SW480 (cell line): ENCODE data around the gene FKBP11.
A peak's percentile ranks its signal among the peaks of the same experiment; 100 is the strongest.

Experiments
- DNase-seq: peaks from one replicate; pipeline ENCODE4 v3.0.0-alpha.2; 2016; ENCODE audit warnings: low spot score

FKBP11 gene

DNA sequence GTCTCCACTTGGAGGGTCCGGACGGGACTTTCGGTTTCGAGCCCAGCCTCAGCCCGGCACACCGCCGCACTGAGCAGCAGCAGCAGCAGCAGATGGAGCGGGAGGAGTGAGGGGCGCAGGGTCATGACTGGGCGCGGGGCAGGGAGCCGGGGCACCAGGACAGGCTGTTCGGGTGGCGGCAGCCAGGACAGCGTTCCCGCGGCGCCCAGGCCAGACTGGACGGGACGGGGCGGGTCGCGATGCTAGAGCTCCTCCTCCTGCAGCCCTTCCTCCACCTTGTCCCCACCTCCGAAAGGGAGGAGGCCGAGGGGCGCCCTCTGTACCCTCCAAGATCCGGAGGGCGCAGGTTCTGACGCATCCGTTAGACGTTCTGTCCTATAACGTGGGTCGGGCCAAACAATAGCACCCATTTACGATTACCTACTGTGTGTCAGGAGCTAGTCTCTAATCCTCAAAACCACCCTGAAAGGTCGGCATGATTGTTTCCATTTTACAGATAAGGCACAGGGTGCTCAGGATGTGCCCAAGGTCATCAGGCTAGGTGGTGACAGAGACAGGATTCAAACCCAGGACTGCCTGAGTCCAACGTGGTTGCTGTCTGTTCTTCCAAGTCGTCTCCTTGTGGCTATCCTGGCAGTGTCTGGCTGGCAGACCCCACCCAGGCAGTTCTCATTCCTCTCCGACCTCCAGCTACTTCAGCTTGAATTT lies at the start of gene FKBP11:
Gene FKBP11, minus strand, starts transcription at position 189 of the 708 bp plus-strand sequence. Its CDS starts 64 bp downstream, at position 125.
- peak; percentile 68 for DNase-seq

DNA sequence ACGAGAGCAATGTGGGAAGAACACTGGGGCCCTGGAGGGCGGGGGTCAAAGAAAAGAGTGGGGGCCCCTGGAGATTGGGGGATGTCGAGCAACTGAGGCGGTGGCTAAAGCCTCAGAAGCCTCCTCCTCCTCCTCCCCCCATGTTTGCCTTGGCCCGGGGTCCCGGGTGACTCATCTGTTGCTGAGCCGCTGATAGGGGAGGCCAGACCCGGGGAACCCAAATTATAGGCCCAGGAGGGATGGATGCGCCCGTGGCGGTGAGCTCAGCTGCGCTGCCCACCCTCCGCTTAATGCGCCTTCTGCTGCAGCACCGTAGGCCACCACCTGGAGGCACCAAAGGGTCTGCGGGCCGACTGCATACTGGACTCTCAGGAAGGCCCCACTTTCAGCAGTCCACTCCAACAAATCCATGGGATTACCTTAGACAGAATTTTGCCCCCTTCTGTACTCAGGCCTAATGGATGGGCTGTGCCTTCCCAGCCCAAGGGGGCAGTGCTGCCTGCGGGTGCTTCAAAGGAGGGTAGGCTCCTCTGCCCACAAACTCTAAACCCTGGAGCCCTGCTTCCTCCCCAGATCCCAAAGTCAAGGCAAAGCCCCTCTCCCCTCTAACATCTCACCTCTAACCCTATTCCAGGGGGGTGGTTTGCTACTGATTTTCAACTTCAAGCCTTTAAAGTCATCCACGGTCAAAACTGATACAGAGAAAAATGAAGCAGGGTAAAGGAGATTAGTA lies 48.8 kb upstream of the FKBP11 start:
- DNase-seq, result no peak

DNA sequence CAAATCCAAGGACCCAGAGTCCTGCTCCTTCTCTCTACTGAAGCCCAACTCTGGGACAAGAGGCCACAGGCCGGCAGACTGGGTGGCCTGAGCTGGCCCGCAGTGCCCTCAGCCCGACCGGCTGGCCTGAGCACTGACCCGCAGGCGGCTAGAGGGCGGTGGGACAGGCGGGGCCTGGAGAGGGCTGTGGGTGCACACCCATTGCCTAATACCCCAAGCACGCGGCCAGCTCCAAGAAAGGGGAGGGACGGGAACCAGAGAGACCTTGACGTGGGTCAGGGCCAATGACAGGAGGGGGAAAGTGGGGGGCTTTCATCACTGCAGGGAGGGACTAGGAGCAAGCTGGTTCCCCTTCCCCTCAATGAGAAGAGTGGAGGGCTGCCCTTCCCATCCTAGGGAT lies 48.2 kb upstream of the FKBP11 start:
- DNase-seq, result no peak

DNA sequence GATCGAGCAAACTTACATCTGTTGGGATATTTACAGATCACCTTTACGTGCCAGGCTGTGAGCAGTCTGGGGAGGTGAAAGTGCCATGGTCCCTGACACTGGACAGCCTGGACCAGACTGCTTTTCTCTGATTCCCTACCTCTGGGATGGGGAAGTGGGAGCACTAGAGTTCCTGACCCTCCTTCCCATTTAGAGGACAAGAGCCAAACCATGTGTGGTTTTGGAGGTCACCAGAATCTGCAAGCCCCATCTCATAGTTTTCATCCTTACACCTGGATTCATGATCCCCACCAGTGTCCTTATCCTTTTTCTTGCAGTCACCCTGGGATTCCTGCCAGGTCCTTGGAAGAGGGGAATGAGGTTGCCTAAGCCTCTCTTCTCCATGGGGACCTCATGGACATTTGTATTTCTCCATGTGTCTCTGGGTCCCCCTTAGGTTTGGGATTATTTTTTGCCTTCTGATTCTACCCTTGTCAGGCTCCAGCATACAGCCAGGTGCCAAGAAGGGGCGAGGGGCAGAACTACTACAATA lies 47.7 kb upstream of the FKBP11 start:
- DNase-seq, result no peak

DNA sequence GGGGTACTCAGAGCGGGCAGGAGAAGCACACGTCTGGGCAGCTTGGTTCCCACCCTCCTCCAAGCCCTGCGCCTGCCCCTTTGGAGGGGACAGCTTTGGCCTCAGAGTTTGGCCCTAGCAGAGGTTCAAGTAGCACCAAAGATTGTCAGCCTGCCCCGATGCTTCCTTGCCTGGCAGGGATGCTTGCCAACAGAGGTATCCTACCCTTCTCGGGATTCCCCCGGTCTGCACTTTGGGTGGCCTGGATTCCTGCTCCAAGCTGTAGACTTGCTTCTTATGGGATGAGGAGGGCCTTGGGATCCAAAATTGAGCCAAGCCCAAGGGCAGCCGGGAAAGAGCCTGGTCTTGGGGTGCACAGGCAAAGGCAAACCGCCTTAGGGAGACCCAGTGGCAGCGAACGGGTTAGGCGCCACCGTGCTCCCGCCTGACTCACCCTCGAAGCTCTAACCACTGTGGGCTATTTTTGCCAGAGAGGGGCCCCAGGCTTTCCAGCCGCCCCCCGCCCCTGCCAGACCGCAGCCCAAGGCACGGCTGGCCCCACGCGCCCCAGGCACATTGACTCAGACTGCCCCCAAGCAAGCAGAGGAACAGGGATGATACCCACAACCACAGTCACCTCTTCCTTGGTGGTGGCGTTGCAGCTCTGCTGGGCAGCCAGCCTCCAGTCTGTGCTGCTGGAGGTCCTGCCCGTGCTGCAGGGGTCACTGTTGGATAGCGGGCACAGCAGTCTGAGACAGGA lies 47.1 kb upstream of the FKBP11 start:
- no peak for DNase-seq

DNA sequence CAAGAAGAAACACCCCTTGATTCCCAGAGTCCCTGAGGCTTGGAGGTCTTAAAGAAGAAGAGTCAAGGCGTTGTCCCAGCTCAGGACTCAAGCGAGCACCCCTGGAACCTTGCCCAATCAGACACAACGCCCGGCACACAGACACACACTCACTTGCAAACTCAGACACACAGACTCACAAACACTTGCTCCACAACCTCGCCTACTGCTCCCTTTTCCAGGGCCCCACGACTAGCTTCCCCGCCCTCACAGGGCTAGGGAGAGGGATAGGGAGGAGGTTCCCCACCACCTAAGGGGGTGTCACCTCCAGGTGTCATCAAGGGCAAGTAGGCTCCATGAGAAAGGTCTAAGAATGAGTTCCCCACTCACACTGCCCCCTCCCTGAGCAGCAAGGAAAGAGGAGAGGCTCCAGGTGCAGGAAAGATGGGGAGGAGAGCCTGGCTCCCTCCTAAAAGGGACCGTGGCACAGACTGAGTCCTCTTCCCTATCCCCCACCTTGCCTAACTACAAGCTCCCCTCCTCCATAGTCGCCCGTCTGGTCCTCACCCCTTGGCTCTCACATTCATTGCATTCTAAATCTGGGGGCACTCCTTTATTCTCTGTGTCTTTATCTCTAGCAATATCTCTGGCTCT lies 45.5 kb upstream of the FKBP11 start:
- DNase-seq, result no peak

DNA sequence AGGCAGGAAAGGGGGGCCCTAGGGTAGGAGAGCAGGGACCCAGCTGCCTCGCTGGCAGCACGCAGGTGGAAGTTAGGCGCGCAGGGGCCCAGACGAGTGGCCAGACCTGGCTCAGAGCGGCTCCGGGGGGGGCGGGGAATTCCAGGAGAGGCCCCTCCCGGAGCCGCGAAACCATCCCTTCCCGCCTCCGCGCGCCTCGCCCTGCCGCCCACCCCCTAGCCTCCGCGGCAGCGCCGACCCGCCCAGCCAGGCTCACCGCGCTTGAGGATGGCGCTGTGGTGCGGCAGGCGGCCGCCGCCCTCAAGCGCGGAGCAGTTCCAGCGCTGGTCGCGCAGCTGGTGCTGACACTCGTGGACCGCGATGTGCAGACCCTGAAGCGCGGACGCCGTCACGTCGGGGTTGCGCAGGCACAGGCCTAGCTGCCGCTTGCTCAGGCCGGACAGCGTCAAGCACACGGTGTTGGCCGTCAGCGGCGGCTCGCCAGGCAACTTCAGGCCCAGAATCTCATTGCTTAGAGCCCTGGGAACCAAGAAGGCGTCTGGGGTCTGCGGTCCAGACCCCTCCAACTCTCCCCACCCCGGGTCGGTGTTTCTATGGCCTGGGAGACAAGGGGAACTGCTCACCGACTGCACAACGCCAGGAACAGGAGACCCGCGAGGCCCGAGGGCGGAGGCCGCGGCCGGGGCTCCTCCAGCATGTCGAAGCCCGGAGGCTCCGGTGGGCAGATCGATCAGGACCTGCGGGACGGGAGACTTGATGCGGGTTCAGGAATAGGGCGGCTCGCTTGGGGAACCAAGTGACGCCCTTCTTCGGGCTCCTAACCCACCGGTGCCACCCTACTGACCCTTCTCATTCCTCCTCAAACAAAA lies 44.8 kb upstream of the FKBP11 start:
- DNase-seq, result no peak

DNA sequence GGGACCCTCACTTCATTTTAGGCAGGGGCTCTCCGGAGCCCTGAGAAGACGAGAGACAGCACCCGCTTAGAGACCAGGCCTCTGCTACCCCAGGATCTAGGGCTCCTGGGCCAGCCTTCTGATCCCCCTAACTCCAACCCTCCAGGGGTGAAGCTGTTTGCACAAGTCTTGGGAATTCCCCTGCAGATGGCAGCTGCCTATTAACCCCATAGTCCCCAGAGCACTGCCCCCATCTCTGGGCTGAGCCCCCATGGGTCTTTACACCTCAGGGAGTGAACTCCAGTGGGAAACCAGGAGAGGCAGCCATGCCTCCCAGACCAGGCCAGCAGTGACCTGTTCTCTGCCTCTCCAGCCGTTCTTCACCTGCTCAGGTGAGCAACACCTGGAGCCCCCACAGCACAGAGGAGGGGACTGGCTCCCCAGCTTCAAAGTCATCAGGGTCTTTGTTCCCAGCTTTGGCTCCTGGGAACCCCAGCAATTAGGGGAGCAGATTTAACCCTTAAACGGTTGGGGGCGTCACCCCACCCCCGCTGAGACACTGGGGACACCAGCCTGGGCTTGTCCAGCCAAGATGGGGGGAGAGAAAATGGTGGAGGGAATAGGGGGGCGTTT lies 44.0 kb upstream of the FKBP11 start:
- no peak for DNase-seq

DNA sequence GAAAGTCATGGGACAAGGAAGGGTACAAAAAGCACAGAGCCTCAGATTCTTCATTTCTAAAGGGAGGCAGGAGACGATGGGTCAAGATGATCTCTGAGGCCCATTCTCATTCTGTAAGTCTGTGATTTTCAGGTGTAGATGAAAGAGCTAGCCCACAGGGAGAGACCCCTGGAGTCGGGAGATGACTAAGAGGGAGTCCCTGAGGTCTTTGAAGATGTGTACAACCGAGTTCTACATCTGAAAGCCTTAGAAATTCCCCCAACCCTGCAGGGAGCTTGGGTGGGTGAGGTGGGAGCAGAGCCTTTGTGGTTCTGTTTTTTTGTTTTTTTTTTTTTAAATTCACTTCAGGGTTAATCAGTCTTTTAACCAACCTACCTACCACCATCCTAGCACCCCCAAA lies 43.2 kb upstream of the FKBP11 start:
- no peak for DNase-seq

DNA sequence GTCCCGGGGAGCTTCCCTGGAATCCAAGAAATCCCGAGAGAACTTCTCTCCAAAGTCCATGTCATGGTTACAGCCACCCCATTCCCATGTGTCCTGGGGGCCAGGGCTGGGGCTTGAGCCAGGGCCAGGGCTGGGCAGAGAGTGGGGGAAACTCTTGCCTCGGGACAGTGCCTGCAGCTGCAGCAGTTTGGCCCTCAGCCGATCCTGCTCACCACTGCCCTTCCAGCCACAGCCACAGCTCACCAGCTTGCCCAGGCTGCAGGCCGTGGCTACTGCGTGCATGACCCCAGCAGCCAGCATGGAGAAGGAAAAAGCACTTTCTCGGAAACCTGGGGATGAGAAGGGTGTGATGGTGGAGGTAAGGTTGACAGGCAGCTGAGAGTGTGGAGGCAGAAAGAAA lies 42.7 kb upstream of the FKBP11 start:
- no peak for DNase-seq

DNA sequence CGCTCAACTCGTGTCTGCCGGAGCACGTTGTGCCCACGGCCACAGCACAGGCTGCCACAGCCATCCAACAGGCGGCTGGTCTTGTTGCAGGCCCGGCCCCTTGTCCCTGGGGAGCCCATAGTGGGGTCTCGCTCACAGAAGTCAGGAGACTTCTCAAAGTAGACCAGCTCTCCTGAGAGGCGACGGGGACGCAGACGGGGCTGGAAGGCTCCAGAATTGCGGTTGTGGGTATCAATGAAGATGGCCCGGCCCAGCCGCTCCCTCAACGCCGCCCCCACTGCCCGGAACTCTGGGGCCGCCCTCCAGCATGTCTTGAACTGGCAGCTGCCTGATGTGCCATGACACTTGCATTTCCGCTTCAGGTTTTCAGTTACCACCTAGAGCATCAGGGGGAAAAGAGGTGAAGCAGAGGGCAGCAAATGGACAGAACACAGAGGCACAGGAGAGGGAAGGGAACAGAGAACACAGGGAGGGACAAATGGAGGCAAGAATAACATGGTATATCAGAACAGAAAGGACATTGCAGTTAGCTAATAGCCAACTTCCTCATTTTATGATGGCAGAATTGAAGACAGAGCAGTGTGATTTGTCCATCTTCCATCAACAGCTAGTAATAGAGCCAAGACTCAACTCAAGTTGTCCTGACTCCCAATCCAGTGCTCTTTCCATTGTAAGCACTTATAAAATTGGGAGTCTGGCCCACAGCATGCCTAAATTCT lies 41.0 kb upstream of the FKBP11 start:
- DNase-seq, result no peak

DNA sequence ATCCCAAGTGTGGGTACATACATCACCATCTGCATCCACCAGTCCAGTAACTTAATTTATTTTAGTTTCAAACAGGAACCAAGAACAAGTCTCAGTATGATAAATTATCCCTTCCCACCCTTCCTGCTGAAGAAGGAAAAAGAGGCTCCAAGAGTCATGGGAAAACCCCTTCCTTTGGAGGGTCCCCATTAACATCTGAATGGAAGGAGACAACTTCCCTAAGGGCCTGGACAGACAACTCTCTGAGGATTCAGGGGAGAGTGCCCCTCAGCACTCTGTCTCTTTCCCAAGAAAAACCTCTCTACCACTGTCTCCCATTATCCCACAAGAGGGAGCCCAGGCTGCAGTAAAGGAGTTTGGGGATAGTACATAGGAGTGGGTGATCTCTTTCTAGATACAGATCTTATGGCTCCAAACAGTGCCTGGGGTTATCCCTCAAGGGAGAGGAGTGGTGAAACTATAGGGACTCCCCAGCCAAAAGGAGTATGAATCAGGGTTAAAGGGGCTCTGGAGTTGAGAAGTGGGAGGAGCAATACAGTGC lies 40.1 kb upstream of the FKBP11 start:
- peak; percentile 59 for DNase-seq

DNA sequence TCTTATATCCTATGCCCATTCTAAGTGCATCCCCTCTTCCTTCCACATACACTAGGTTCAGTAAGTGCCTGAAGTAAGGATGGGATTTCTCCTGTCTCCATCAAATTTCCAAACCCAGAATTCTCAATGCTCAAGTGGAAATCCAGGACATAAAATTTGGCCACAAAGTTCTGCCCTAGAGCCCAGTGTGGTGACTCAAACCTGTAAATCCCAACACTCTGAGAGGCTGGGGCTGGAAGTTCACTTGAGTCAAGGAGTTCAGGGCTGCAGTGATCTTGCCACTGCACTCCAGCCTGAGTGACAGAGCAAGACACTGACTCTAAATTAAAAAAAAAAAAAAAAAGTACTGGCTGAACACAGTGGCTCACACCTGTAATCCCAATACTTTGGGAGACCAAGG lies 36.5 kb upstream of the FKBP11 start:
- no peak for DNase-seq

DNA sequence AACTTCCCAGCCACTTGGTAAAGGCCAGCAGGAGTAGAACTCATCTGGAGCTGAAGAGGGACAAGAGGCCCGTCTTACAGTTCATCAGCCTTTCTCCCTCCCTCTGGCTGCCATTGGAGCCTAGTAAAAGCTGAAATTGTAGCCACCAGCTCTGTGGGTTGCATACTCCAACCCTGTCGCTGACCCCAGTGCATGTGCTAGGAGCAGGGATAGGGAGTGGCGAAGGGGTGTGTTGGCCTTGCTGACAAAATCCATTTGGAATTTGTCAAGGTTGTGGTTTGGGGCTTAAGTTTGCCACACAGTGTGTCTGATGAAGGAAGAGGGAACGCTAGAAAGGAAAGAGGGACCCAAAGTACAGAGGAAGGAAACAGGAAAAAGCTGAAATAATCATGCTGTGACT lies 36.0 kb upstream of the FKBP11 start:
- DNase-seq, result peak; percentile 48

DNA sequence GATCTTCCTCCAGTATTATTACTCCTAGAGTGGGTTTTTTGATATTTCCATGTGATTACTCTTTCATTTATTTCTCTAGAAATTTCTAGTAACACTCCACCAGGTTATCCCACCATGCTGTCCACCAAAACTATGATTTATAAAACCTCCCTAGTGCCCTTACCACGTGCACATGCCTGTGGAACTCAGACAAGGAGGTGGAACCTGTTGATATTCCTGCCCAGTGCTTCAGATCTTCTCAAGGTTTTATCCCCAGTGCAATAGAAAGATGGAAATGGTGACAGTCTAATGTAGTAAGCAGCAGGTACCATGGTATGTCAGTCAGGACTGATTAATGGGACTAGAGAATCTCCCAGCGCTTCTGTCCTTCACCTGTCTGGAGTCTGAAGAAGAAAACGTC lies 35.5 kb upstream of the FKBP11 start:
- no peak for DNase-seq

DNA sequence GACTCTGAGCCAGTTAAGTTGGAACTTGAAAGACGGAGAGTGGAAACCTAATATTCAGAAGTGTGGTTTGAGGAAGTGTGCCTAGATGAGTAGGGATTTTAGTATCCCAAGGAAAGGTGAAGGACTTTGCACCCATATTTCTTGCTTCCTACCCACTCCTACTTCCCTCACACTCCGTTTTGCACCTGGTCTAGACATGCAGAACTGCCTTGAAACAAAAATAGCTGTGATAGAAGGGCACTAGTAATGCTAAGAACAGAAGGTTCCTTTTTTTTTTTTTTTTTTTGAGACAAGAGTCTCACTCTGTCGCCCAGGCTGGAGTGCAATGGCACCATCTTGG lies 32.7 kb upstream of the FKBP11 start:
- DNase-seq, result no peak

DNA sequence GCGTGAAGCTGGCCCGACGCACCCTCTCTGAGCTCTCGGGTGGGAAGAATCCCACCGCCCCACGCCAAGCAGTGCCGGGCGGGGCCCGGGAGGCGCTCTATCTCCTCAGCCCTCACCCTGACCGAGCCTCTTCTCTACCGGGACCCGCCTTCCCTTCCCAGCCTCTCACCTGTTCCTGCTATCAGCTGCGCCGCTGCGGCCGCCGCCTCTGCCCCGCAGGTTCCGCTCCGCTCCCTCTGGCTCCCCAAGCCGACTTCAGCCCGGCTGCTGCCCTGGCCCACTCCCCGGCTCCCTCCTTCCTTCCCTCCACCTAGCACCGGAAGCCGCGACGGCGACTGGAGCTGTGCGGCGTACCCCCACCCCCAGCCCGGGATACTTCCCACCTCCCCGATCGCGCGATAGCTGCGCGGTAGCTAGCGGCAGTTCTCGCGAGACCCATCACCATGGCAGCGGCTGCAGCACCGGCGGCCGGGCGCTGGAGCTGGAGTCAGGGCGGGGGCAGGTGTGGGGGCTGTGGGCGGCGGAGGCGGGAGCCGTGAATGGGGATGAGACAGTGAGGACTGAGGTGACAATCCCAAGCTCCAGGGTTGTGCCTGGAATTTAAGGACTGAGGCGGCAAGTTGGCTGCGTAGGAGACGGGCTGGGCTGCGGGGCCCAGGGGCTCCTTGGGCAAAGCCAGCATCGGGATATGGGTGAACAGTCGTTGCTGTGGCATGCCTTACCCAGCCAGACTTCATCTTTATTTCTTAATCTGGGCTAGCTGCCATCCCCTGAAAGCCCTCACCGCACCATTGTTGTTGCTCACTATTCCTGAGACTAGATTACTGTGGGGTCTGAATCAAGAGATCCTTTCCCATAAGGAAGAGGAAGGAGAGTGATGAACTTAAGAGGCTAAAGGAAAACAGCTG lies 32.1 kb upstream of the FKBP11 start, which contains the start of gene ARF3:
Gene ARF3, minus strand, starts transcription at position 347 of the 908 bp plus-strand sequence. CDS start 16,392 bp downstream, outside the sequence.
- peak; percentile 91 for DNase-seq

DNA sequence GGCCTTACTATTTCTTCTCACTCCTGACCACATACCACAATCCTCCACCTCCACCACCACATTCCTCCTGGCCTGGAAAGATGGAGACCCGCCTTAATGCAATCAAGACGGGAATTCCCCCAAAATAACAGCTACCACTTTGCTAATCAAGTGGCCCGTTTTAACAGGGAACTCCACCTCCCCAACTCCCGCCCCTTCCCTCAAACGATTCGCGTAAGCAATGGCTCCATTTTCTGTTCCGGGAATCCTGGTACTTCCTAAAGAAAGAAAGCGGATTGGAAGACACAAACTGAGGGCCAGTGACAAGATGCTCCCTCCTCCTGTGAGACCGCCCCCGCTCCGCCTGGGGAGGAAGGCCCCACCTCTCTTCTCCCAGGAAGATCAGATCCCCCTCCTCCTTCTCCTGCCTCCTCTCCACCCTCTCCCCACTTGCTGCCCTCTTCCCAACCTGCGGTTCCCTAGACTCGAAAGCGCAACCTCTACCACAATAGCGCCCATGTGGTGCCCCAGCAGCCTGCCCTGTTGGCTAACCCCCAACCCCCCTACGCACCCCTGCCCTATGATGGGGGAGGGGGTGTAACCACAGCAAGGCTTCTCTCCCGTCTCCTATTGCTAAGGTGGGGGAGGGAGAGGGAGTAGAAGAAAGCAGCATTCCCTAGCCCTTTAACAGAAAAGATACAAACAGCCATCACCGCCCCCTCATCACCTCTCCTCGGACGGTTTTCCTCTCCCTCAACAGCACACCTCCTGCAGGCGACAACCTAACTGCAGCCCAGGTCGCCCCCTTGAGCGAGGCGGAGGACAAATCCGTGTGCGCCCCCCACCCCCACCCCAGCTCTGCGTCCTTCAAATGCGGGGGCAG lies 31.2 kb upstream of the FKBP11 start:
- DNase-seq, result peak; percentile 85
